Vagina (tissue), 2 donors: ENCODE results near the gene NIPSNAP2.

Source experiments
- POLR2A ChIP-seq, 2 donors: fragments of 450-650 bp; IDR thresholded peaks; one replicate each; pipeline ENCODE4 v1.6.1; 2017; ENCODE audit warnings: antibody characterized with exemption in 2 of 2, mild to moderate bottlenecking in 2 of 2, moderate library complexity in 2 of 2
- TF ChIP-seq, protein P1 (sequence below), 3 experiments: fragments of 450-650 bp in 2 of 3; fragments of 200-600 bp in 1 of 3; sonication (generic) in 1 of 3; IDR thresholded peaks; one replicate each; pipeline ENCODE4 v1.5.1; 2017 to 2019; ENCODE audit warnings: antibody characterized with exemption in 3 of 3, mild to moderate bottlenecking in 2 of 3, moderate library complexity in 2 of 3

DNA sequence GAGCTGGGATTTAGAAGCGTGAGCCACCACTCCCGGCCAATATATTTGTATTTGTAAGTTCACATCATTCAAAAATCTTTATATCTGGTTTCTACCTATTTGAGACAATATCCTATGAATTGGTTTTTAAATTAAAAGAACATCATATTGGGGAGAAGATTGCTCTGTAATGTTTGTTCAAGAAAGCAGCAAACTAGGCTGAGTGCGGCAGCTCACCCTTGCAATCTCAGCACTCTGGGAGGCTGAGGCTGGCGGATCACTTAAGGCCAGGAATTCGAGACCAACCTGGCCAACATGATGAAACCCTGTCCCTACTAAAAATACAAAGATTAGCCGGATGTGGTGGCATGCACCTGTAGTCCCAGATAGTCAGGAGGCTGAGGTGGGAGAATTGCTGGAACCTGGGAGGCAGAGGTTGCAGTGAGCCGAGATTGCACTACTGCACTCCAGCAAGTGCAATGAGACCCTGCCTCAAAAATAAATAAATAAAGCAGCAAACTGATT is 9.4 kb downstream of the NIPSNAP2 start:
- TF ChIP-seq, protein P1, sequence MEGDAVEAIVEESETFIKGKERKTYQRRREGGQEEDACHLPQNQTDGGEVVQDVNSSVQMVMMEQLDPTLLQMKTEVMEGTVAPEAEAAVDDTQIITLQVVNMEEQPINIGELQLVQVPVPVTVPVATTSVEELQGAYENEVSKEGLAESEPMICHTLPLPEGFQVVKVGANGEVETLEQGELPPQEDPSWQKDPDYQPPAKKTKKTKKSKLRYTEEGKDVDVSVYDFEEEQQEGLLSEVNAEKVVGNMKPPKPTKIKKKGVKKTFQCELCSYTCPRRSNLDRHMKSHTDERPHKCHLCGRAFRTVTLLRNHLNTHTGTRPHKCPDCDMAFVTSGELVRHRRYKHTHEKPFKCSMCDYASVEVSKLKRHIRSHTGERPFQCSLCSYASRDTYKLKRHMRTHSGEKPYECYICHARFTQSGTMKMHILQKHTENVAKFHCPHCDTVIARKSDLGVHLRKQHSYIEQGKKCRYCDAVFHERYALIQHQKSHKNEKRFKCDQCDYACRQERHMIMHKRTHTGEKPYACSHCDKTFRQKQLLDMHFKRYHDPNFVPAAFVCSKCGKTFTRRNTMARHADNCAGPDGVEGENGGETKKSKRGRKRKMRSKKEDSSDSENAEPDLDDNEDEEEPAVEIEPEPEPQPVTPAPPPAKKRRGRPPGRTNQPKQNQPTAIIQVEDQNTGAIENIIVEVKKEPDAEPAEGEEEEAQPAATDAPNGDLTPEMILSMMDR (IDR thresholded peaks at IDR 0.05) = no peak
- TF ChIP-seq POLR2A (IDR thresholded peaks at IDR 0.05) = no peak
